ENCODE measurements around the gene FLII. TPM values are rescaled to one million over a fixed set of nuclear protein-coding genes. Genes with fewer than 3 reads are reported as not detected.
A peak's percentile ranks its signal among the peaks of the same experiment; 100 is the strongest.

The FLII gene
- total and polyA plus RNA-seq, 2 of the 13 experiments (the other 11 are each of a cell fraction or from before 2014, with no cell fraction given): 130 to 303 TPM

DNA sequence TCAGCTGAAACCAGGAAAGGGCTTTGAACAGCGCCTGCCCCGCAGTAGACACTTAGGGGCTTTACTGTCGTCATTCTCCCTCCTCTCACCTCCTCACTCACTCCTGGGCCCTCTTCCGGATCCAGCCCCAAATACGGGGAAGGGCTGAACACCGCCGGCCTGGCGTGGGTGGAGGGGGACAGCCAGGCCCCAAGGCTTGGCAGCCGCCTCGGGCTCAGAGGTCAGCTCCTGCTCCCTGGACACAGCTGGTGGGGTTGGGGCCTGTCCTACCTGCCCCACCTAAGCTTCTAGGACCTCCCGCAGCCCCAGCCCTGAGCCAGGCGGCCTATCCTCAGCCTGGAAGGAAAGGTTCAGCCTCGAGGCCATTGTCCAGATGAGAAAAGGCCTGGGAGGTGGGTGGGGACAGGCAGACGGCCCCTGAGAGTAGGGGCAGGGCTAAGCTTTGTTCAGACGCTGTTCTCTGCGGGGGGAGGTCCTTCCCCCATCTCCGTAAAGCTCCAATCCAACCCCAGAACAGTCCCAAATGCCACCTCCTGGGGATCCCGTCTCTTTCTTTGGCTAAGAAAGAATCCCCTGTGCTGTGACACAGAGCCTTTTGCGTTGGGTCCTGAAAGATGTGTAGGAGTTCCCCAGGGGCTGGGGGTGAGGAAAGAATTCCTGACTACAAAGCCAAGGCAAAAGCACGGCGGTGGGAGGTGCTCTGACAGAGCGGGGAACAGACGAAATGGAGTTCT, 34.0 kb downstream of the FLII start (continued):
- TF ChIP-seq, protein P1, sequence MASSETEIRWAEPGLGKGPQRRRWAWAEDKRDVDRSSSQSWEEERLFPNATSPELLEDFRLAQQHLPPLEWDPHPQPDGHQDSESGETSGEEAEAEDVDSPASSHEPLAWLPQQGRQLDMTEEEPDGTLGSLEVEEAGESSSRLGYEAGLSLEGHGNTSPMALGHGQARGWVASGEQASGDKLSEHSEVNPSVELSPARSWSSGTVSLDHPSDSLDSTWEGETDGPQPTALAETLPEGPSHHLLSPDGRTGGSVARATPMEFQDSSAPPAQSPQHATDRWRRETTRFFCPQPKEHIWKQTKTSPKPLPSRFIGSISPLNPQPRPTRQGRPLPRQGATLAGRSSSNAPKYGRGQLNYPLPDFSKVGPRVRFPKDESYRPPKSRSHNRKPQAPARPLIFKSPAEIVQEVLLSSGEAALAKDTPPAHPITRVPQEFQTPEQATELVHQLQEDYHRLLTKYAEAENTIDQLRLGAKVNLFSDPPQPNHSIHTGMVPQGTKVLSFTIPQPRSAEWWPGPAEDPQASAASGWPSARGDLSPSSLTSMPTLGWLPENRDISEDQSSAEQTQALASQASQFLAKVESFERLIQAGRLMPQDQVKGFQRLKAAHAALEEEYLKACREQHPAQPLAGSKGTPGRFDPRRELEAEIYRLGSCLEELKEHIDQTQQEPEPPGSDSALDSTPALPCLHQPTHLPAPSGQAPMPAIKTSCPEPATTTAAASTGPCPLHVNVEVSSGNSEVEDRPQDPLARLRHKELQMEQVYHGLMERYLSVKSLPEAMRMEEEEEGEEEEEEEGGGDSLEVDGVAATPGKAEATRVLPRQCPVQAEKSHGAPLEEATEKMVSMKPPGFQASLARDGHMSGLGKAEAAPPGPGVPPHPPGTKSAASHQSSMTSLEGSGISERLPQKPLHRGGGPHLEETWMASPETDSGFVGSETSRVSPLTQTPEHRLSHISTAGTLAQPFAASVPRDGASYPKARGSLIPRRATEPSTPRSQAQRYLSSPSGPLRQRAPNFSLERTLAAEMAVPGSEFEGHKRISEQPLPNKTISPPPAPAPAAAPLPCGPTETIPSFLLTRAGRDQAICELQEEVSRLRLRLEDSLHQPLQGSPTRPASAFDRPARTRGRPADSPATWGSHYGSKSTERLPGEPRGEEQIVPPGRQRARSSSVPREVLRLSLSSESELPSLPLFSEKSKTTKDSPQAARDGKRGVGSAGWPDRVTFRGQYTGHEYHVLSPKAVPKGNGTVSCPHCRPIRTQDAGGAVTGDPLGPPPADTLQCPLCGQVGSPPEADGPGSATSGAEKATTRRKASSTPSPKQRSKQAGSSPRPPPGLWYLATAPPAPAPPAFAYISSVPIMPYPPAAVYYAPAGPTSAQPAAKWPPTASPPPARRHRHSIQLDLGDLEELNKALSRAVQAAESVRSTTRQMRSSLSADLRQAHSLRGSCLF (CRISPR knock-in tag; IDR thresholded peaks at IDR 0.05; ENCODE audit: borderline replicate concordance): no peak
- TF ChIP-seq ZC3H13 (CRISPR knock-in tag; IDR thresholded peaks at IDR 0.05) (no peak), ZNF230 (CRISPR knock-in tag; IDR thresholded peaks at IDR 0.05) (no peak), HES4 (CRISPR knock-in tag; IDR thresholded peaks at IDR 0.05; ENCODE audit: borderline replicate concordance) (no peak), SRF (IDR thresholded peaks at IDR 0.05; ENCODE audit: low read depth, low read length) (peak; percentile 77; the same call in 1 of the 2 replicates), TBL1XR1 (IDR thresholded peaks at IDR 0.05; ENCODE audit: borderline replicate concordance, low read length, partially characterized antibody) (no peak), ATAD3A (CRISPR knock-in tag; IDR thresholded peaks at IDR 0.05) (no peak), ZNF709 (CRISPR knock-in tag; IDR thresholded peaks at IDR 0.05) (no peak), SRSF1 (optimal IDR thresholded peaks at IDR 0.05; ENCODE audit: low read depth, low read length) (no peak), FOSL2 (CRISPR knock-in tag; IDR thresholded peaks at IDR 0.05) (no peak), CHCHD3 (CRISPR knock-in tag; IDR thresholded peaks at IDR 0.05) (no peak; the same call in 1 of the 2 replicates), ZNF460 (CRISPR knock-in tag; IDR thresholded peaks at IDR 0.05; ENCODE audit: borderline replicate concordance) (no peak), ZFP37 (CRISPR knock-in tag; IDR thresholded peaks at IDR 0.05; ENCODE audit: borderline replicate concordance) (no peak), ZNF234 (CRISPR knock-in tag; conservative IDR thresholded peaks at IDR 0.05) (no peak)
- TF ChIP-seq, protein P2, sequence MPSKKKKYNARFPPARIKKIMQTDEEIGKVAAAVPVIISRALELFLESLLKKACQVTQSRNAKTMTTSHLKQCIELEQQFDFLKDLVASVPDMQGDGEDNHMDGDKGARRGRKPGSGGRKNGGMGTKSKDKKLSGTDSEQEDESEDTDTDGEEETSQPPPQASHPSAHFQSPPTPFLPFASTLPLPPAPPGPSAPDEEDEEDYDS (CRISPR knock-in tag; IDR thresholded peaks at IDR 0.05): no peak
- TF ChIP-seq, protein P3, sequence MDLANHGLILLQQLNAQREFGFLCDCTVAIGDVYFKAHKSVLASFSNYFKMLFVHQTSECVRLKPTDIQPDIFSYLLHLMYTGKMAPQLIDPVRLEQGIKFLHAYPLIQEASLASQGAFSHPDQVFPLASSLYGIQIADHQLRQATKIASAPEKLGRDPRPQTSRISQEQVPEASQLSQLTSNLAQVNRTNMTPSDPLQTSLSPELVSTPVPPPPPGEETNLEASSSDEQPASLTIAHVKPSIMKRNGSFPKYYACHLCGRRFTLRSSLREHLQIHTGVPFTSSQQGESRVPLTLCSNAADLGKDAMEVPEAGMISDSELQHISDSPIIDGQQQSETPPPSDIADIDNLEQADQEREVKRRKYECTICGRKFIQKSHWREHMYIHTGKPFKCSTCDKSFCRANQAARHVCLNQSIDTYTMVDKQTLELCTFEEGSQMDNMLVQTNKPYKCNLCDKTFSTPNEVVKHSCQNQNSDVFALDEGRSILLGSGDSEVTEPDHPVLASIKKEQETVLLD (CRISPR knock-in tag; IDR thresholded peaks at IDR 0.05; ENCODE audit: low read depth): no peak
- TF ChIP-seq, protein P4, sequence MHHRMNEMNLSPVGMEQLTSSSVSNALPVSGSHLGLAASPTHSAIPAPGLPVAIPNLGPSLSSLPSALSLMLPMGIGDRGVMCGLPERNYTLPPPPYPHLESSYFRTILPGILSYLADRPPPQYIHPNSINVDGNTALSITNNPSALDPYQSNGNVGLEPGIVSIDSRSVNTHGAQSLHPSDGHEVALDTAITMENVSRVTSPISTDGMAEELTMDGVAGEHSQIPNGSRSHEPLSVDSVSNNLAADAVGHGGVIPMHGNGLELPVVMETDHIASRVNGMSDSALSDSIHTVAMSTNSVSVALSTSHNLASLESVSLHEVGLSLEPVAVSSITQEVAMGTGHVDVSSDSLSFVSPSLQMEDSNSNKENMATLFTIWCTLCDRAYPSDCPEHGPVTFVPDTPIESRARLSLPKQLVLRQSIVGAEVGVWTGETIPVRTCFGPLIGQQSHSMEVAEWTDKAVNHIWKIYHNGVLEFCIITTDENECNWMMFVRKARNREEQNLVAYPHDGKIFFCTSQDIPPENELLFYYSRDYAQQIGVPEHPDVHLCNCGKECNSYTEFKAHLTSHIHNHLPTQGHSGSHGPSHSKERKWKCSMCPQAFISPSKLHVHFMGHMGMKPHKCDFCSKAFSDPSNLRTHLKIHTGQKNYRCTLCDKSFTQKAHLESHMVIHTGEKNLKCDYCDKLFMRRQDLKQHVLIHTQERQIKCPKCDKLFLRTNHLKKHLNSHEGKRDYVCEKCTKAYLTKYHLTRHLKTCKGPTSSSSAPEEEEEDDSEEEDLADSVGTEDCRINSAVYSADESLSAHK (CRISPR knock-in tag; IDR thresholded peaks at IDR 0.05; ENCODE audit: borderline replicate concordance): no peak
- TF ChIP-seq, protein P5, sequence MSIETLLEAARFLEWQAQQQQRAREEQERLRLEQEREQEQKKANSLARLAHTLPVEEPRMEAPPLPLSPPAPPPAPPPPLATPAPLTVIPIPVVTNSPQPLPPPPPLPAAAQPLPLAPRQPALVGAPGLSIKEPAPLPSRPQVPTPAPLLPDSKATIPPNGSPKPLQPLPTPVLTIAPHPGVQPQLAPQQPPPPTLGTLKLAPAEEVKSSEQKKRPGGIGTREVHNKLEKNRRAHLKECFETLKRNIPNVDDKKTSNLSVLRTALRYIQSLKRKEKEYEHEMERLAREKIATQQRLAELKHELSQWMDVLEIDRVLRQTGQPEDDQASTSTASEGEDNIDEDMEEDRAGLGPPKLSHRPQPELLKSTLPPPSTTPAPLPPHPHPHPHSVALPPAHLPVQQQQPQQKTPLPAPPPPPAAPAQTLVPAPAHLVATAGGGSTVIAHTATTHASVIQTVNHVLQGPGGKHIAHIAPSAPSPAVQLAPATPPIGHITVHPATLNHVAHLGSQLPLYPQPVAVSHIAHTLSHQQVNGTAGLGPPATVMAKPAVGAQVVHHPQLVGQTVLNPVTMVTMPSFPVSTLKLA (IDR thresholded peaks at IDR 0.05): no peak

Data from HepG2 (cell line).